Ascending aorta (tissue), 2 donors: ENCODE measurements around the gene CACNA2D3. TPM values are rescaled to one million over a fixed set of nuclear protein-coding genes. Genes with fewer than 3 reads are reported as not detected.

Experiments used
- DNase-seq, 2 donors: peaks; one replicate each; pipeline ENCODE4 v3.0.0-alpha.2; 2019; ENCODE audit warnings: low spot score in 2 of 2
- H3K27ac ChIP-seq, 2 donors: fragments of 200-600 bp; sonication (generic); one replicate each; pipeline ENCODE4 v1.5.1; 2016 to 2017; ENCODE audit warnings: mild to moderate bottlenecking in 1 of 2
- H3K27me3 ChIP-seq: fragments of 200-600 bp; sonication (generic); one replicate; pipeline ENCODE4 v1.5.1; 2017
- H3K36me3 ChIP-seq, 2 donors: fragments of 200-600 bp; sonication (generic); one replicate each; pipeline ENCODE4 v1.5.1; 2016
- H3K4me1 ChIP-seq, 2 donors: fragments of 200-600 bp; sonication (generic); one replicate each; pipeline ENCODE4 v1.5.1; 2016 to 2017; ENCODE audit warnings: mild to moderate bottlenecking in 1 of 2
- H3K4me3 ChIP-seq, 2 donors: fragments of 200-600 bp; sonication (generic); one replicate each; pipeline ENCODE4 v1.5.1; 2016 to 2017; ENCODE audit warnings: mild to moderate bottlenecking in 1 of 2
- H3K9me3 ChIP-seq, 2 donors: fragments of 200-600 bp; sonication (generic); one replicate each; pipeline ENCODE4 v1.5.1; 2016
- intact Hi-C: fragments of 100-400 bp; cut with DNase I; formaldehyde crosslinking; loops from one replicate; pipeline ENCODE4 v1.15.1; 2023
- total RNA-seq: library from RNA; depleted of rRNA; stranded (reverse); fragments of >200 nt; gene quantifications from one replicate; pipeline ENCODE4 v1.1.0, GENCODE V29; 2016
- TF ChIP-seq, protein P1 (sequence below), 3 experiments: fragments of 200-600 bp in 2 of 3; fragments of 450-650 bp in 1 of 3; sonication (generic) in 2 of 3; IDR thresholded peaks; one replicate each; pipeline ENCODE4 v1.5.1; 2016 to 2019; ENCODE audit warnings: antibody characterized with exemption in 3 of 3, mild to moderate bottlenecking in 1 of 3, moderate library complexity in 1 of 3

The CACNA2D3 gene
- total RNA-seq, 1 donor from 2014 or later = not detected

DNA sequence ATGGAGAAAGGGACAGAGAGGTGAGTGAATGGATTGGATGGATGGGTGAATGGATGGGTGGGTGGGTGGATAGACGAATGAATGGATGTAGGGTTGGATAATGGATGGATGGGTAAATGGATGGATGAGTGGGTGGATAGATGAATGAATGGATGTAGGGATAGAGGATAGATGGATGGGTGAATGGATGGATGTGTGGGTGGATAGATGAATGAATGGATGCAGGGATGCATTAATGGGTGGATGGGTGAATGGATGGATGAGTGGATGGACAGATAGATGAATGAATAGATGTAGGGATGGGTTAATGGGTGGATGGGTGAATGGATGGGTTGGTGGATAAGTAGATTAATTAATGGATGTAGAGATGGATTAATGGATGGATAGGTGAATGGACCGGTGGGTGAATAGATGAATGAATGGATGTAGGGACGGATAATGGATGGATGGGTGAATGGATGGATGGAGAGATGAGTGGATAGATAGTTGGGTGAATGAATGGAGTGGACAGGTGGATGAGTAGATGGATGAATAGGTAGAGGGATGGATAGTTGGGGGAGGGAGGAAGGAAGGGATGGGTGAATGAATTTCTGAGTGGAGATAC is 28.6 kb downstream of the CACNA2D3 start:
- Histone ChIP-seq H3K4me1 (no peaks in the 10 kb centered on the region), H3K27ac (no peak overlapping the region), H3K9me3 (no peaks in the 10 kb centered on the region), H3K4me3 (no peak overlapping the region), H3K27me3 (no peaks in the 10 kb centered on the region), H3K36me3 (no peaks in the 10 kb centered on the region)
- no peak for DNase-seq
- intact Hi-C loops = no loop called here
- TF ChIP-seq, protein P1, sequence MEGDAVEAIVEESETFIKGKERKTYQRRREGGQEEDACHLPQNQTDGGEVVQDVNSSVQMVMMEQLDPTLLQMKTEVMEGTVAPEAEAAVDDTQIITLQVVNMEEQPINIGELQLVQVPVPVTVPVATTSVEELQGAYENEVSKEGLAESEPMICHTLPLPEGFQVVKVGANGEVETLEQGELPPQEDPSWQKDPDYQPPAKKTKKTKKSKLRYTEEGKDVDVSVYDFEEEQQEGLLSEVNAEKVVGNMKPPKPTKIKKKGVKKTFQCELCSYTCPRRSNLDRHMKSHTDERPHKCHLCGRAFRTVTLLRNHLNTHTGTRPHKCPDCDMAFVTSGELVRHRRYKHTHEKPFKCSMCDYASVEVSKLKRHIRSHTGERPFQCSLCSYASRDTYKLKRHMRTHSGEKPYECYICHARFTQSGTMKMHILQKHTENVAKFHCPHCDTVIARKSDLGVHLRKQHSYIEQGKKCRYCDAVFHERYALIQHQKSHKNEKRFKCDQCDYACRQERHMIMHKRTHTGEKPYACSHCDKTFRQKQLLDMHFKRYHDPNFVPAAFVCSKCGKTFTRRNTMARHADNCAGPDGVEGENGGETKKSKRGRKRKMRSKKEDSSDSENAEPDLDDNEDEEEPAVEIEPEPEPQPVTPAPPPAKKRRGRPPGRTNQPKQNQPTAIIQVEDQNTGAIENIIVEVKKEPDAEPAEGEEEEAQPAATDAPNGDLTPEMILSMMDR (IDR thresholded peaks at IDR 0.05) = no peak

DNA sequence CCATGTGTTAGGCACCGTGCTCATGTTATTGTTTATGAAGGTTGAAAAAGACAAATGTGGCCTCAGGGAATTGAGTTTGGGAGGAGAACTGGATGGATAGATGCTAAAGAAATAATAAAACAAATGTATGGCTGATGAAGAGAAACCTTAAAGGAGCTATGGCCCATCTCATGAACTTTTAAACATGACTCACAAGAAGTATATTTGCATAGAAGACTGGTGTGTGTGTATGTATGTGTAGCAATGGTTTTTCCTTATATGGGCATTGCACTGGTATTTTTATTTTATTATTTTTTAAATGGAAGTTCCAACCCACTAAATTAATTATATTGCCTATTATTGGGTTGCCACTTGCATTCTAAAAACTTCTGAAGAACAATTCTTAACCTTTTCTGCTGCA is 31.1 kb downstream of the CACNA2D3 start:
- no peaks in the 10 kb centered on the region for H3K27me3 ChIP-seq
- DNase-seq = no peak
- intact Hi-C loops = no loop called here
- no peaks in the 10 kb centered on the region for H3K36me3 ChIP-seq
- TF ChIP-seq, protein P1 (IDR thresholded peaks at IDR 0.05) = no peak
- H3K4me3 ChIP-seq = no peak overlapping the region
- no peaks in the 10 kb centered on the region for H3K4me1 ChIP-seq
- H3K9me3 ChIP-seq = no peaks in the 10 kb centered on the region
- H3K27ac ChIP-seq = no peak overlapping the region

- intact Hi-C loops = no loop called here
Measured at GRCh38 chr3:54157860-54158259, 35.5 kb downstream of the CACNA2D3 start.

GRCh38 chr3:54159917-54160316 is 37.6 kb downstream of the CACNA2D3 start:
- TF ChIP-seq, protein P1 (IDR thresholded peaks at IDR 0.05) = no peak
- H3K27ac ChIP-seq = no peak overlapping the region
- DNase-seq = no peak
- H3K9me3 ChIP-seq = no peaks in the 10 kb centered on the region
- intact Hi-C loops = no loop called here
- no peaks in the 10 kb centered on the region for H3K36me3 ChIP-seq
- H3K4me3 ChIP-seq = no peak overlapping the region
- no peaks in the 10 kb centered on the region for H3K27me3 ChIP-seq
- no peaks in the 10 kb centered on the region for H3K4me1 ChIP-seq

More at GRCh38 chr3:54157860-54158259, 35.5 kb downstream of the CACNA2D3 start:
- H3K36me3 ChIP-seq = no peaks in the 10 kb centered on the region
- H3K27ac ChIP-seq = no peak overlapping the region
- no peaks in the 10 kb centered on the region for H3K9me3 ChIP-seq
- TF ChIP-seq, protein P1 (IDR thresholded peaks at IDR 0.05) = no peak
- H3K27me3 ChIP-seq = no peaks in the 10 kb centered on the region
- no peak for DNase-seq
- no peak overlapping the region for H3K4me3 ChIP-seq
- no peaks in the 10 kb centered on the region for H3K4me1 ChIP-seq

DNA sequence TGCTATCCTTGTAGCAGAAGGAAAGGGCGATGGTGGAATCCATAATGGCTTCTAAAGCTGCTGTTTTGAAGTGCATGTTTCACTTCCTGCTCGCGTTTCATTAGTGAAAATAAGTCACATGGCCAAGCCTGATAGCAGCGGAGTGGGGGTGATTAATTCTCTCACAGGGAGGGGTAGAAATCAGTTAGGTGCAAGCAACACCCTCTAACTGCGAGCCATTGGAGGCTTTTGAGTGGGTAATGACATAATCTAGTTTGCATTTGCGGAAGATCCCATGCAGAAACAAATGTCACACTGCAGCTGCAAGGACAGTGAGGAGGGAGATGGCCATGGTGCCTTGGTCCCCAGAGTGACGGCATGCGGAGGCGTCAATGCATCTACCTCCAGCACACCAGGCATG is 41.1 kb downstream of the CACNA2D3 start:
- Histone ChIP-seq H3K4me1 (no peaks in the 10 kb centered on the region), H3K4me3 (no peak overlapping the region), H3K27me3 (no peaks in the 10 kb centered on the region), H3K27ac (no peak overlapping the region), H3K9me3 (no peaks in the 10 kb centered on the region), H3K36me3 (no peaks in the 10 kb centered on the region)
- TF ChIP-seq, protein P1 (IDR thresholded peaks at IDR 0.05) = no peak
- no peak for DNase-seq
- intact Hi-C loops = no loop called here
